Keratinocyte (primary cell): ENCODE data around the gene NRXN2.

Source experiments
- EZH2 ChIP-seq: IDR thresholded peaks from one replicate; pipeline ENCODE4 v1.6.1; 2012; ENCODE audit warnings: inconsistent platforms, mild to moderate bottlenecking, low read length, moderate library complexity
- TF ChIP-seq, protein P1 (sequence below), 3 experiments: IDR thresholded peaks in 1 of 3; conservative IDR thresholded peaks in 1 of 3; optimal IDR thresholded peaks in 1 of 3; 2 replicates in 2 of 3; 3 replicates in 1 of 3; pipeline versions ENCODE3 to v1.5.1; 2011; ENCODE audit warnings: low read length in 3 of 3, mild to moderate bottlenecking in 3 of 3, moderate library complexity in 2 of 3, control low read depth in 1 of 3, inconsistent platforms in 1 of 3; ENCODE audit not compliant: insufficient read depth in 2 of 3; ENCODE audit errors: extremely low read depth in 1 of 3

DNA sequence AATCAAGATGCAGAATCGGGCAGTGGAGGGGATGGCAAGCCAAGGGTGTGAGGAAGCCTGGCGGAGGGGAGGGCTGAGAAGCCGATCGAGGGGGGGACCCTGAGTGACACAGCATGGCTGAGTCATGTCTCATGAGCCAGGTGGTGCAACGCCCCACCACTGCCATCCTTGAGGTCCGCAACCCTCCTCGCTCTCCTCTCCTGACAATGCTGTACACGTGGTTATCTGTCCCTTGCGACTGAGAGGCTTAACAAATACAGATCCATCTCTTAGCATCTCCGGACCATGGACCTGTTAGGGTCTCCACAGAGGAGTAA lies 117.8 kb downstream of the NRXN2 start:
- TF ChIP-seq, protein P1, sequence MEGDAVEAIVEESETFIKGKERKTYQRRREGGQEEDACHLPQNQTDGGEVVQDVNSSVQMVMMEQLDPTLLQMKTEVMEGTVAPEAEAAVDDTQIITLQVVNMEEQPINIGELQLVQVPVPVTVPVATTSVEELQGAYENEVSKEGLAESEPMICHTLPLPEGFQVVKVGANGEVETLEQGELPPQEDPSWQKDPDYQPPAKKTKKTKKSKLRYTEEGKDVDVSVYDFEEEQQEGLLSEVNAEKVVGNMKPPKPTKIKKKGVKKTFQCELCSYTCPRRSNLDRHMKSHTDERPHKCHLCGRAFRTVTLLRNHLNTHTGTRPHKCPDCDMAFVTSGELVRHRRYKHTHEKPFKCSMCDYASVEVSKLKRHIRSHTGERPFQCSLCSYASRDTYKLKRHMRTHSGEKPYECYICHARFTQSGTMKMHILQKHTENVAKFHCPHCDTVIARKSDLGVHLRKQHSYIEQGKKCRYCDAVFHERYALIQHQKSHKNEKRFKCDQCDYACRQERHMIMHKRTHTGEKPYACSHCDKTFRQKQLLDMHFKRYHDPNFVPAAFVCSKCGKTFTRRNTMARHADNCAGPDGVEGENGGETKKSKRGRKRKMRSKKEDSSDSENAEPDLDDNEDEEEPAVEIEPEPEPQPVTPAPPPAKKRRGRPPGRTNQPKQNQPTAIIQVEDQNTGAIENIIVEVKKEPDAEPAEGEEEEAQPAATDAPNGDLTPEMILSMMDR (optimal IDR thresholded peaks at IDR 0.05 in 1 of 3, IDR thresholded peaks at IDR 0.05 in 1 of 3, conservative IDR thresholded peaks at IDR 0.05 in 1 of 3; ENCODE audit: extremely low read depth in 1 of 3, insufficient read depth in 2 of 3, low read length in 3 of 3): no peak
- no peak for TF ChIP-seq EZH2
